AG20443 (cell line): ENCODE data around the gene FOXB1.

Experiments
- DNase-seq: peaks from one replicate; pipeline ENCODE4 v3.0.0; 2012; ENCODE audit warnings: low spot score, mixed read lengths

The FOXB1 gene

GRCh38 chr15:59998950-59999611 lies 5.0 kb upstream of the FOXB1 start:
- no peak for DNase-seq

GRCh38 chr15:59999612-60000112 lies 4.4 kb upstream of the FOXB1 start:
- no peak for DNase-seq

- DNase-seq, result no peak
Observed at GRCh38 chr15:60000113-60000823, 3.8 kb upstream of the FOXB1 start.

- DNase-seq, result no peak
Observed at GRCh38 chr15:60000824-60001609, 3.1 kb upstream of the FOXB1 start.

GRCh38 chr15:60001610-60002527 lies 2.2 kb upstream of the FOXB1 start:
- no peak for DNase-seq

GRCh38 chr15:60002528-60003218 lies 1.4 kb upstream of the FOXB1 start:
- DNase-seq, result no peak

- no peak for DNase-seq
Observed at GRCh38 chr15:60003243-60004008, 685 bp upstream of the FOXB1 start.

- DNase-seq, result no peak
Observed at GRCh38 chr15:60004846-60005351, 788 bp downstream of the FOXB1 start.

- no peak for DNase-seq
Observed at GRCh38 chr15:60005352-60006202, 1.5 kb downstream of the FOXB1 start.

- DNase-seq, result peak; percentile 55
Observed at GRCh38 chr15:60006203-60006862, 2.2 kb downstream of the FOXB1 start.

GRCh38 chr15:60006873-60007272 lies 2.8 kb downstream of the FOXB1 start:
- no peak for DNase-seq

- DNase-seq, result no peak
Observed at GRCh38 chr15:60009124-60009960, 5.2 kb downstream of the FOXB1 start.

GRCh38 chr15:60009980-60010732 lies 6.0 kb downstream of the FOXB1 start:
- DNase-seq, result no peak

GRCh38 chr15:60010858-60011257 lies 6.7 kb downstream of the FOXB1 start:
- no peak for DNase-seq

- DNase-seq, result no peak
Observed at GRCh38 chr15:60012695-60013094, 8.6 kb downstream of the FOXB1 start.

GRCh38 chr15:60017538-60018520 lies 13.7 kb downstream of the FOXB1 start:
- DNase-seq, result no peak
